ENCODE results near the gene SH3BP4.

SH3BP4 gene

DNA sequence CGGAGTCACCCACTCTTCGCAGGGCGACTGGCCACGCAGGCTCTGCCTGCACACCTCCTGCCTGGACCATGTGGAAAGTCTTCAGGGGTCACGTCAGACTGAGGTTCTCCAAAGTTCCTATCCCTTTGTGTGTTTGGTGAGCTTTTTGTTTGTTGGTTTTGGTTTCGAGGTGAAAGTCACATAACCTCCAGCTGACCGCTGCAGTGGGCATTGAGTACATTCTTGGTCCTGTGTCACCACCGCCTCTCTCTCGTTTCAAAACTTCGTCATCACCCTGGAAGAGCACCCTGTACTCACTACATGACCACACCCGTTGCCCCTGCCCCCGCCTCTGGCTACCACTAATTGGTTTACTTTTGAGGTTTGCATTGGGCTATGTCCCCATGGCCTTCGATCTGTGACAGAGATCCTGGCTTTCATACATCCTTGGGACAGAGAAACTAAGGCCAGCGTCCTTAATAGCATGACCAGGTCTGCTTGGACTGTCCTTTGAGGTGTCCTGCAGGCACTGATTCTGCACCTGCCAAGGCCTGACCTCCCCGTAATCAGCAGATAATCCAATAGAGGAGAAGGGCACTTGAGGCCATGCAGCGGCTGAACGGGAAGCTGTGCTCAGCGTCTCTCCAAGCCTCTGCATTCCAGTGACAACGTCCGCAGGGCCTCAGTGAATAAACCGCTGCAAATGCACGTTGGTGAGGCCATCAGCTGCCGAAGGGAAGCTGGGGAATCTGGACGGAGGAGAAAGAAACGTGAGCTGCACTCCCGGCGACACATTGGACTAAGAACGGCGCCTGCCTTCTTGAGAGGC is 46.8 kb downstream of the SH3BP4 start:
- no peak for DNase-seq (ENCODE audit: low spot score)

DNA sequence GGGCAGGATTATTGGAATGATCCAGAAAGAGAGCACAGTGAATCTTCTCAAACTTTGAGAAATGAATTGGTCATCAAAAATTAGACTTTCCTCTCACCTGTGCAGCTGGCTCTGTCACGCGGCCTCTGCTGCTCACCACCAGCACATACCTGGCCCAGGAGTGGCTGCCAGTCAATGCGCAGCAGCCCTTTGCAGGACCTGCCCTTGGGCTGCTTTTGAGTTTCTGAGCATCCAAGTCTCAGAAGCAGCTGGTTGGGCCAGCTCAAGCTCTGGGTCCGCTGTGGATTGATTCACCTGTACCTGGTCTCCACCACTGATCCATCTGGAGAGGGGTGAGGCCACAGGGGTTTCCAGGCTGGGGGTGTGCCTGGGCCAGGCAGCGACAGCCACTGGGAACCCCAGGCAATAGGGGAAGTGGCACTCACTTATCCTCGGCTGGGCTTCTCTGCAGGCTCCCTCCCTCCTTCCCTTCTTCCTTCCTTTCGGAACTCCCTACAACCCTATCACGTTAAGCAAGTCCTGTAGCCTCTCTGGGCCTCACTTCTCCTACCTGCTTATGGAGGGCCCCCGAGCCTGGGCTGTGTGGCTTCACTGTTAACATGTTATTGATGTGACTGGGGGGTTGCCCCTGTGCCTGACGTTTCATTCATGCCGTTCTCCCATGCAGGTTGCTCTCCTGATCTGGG is 48.1 kb downstream of the SH3BP4 start:
- no peak for DNase-seq (ENCODE audit: low spot score)

DNA sequence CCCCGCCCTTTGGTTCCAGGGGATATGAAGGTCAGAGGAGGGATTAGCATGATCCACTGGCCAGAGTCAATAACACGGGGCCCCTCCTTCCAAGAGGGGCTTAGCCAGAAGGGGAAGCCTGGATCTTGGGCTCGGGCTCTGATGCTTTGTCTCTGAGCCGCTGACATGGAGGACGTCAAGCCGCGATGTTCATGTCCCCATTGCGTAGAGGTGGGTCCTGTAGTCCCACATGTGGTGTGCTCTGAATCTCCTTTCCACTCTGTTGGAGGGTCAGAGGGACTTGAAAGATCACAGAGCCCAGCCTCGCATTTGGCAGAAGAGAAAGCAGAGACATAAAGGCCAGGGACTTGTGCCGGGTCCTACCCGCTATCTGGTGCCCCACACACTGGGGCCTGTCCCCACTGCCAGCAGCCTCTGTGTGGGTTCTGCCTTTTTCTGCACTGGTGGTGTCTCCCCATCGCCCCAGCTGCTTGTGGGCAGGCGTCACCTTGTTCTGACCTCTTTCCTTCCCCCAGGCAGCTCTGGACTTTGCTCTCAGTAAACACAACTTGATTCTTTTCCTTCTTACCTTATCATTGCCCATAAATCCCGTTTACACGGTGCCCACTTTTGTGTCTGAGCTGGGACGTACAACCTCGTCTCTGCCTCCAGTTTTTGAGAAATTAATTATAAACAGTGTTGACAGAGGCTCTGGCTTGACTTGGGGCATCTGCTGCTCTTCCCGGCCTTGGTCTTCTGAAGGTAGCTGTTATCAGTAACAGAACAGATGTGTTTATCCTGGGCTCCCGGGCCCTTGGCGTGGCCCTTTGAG is 48.8 kb downstream of the SH3BP4 start:
- no peak for DNase-seq (ENCODE audit: low spot score)

DNA sequence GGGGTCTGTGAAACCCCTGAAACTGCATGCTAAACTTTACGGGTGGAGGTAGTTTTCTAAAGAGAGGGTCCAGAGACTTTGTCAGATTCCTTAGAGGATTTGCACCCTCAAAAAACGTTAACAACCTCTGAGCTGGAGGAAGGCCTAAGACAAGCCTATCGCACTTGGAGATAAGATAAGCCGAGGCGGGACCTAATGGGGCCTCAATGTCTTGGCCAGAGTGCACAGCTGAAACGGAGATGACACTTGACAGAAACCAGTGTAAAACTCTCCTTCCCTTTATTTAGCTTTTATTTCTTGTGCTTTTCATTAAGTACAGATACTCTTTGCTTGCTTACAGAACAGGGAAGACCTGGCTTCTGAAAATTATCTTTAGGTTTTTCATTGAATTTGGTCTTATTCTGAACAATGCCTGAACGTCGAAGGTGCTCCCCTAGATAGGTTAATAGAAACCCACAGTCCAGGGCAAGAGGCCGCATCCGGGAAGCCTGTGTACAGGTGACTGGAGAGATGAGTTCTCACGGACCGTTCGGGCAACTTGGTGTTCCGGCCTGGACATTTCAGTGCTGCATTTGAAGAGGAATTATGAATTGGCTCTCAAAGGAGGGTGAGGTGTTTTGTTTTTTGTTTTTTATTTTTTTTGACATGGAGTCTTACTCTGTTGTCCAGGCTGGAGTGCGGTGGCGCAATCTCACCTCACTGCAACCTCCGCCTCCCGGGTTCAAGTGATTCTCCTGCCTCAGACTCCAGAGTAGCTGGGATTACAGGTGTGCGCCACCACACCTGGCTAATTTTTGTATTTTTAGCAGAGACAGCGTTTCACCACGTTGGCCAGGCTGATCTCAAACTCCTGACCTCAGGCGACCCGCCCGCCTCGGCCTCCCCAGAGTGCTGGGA is 49.7 kb downstream of the SH3BP4 start:
- DNase-seq (ENCODE audit: low spot score), result no peak

DNA sequence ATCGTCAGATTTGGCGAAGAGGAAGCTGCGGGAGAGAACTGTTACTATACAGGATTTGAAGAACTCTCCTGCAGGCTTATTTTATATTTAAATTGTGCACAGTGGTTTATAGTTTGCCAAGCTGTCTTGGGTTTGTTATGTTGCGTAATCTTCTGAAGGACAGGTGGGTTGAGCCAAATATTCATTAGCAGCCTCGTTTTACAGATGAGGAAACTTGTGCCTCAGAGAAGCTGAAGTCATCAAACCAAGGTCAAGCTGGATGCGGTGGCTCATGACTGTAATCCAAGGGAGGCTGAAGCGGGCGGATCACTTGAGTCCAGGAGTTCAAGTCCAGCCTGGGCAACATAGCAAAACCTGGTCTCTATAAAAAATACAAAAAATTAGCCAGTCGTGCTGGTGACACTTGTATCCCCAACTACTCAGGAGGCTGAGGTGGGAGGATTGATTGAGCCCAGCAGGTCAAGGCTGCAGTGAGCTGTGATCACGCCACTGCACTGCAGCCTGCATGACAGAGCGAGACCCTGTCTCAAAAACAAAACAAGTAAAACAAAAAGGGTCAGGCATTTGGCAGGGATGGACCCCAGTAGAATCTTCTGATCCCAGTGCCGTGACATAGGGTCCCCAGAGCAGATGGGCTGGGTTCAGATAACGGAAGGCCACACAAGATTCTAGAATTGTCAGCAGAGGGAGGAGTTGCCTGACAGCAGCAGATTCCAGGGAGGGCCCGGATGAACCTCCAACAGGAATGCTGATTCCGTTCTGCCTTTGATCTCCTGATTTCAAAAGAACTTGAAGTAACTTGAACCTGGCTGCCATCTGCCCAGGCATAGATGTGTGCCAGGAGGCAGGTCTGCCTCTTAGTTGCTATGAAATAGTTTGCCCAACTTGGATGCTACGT is 50.6 kb downstream of the SH3BP4 start:
- no peak for DNase-seq (ENCODE audit: low spot score)

DNA sequence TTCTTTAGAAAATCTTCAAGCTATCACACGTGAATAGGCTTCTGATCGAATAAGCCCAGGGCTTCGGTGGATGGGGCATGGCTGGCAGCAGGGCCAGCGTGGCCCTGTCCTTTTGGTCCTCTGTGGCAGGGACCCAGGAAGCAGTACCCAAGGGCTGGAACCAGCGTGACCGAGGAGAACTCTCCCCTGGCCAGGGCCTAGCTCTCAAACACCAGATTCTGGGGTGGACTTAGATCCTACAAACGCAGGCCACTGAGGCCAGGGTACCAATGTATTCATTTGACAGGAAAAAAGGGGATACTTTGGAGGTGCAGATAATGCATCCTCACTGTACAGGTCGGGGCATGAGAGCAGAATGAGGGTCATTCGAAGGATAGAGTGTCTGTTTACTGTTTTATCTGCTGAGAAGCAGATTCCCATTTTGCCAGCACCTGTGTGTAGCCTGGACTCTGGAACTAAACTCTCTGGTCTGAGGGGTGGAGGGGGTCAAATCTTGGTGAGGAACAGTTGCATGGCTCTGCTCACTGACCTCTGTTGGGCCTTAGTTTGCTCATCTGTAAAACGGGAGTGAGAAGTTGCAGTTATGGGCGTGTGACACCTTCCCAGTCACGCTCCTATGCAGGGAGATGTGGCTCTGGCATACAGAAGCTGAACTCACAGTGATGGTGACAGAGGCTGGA is 51.4 kb downstream of the SH3BP4 start:
- no peak for DNase-seq (ENCODE audit: low spot score)

DNA sequence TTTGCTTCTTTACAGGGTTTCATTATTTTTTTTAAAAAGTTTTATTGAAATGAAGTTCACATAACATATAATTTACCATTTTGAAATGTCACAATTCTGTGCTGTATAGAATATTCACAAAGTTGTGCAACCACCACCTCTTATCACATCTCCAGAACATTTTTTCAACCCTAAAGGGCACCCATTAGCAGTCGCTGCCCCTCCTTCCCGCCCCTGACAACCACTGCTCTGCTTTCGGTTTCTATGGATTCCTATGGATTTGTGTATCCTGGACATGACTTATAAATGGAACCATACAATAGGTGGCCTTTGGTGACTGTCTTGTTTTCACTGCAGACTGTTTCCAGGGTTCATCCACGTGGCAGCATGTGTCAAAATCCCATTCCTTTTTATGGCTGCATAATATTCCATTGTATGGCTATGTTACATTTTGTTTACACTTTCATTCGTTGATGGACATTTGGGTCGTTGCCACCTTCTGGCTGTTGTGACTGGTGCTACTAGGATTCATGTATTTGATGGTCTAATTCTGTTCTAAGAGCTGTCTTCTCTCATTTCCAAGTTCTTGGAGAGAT is 52.6 kb downstream of the SH3BP4 start:
- DNase-seq (ENCODE audit: low spot score), result no peak

DNA sequence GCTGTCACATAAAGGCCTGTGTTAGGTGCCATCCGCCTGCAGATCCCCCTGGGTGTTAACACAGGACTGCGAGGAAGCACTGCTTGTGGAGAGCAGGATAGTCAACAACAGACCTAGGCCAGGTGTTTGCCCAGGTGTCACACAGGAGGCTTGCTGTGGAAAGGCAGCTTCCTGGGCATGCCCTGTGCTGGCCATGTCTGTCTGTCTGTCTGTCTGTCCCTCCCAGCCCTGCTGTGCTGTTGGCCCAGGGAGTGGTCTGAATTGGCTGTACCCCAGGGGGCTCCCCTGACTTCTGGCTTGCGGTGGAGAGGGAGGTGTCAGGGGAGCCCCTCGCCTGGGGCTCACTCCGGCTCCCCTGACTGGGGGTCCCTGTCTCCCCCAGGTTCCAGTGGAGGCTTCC is 53.2 kb downstream of the SH3BP4 start:
- DNase-seq (ENCODE audit: low spot score), result no peak

DNA sequence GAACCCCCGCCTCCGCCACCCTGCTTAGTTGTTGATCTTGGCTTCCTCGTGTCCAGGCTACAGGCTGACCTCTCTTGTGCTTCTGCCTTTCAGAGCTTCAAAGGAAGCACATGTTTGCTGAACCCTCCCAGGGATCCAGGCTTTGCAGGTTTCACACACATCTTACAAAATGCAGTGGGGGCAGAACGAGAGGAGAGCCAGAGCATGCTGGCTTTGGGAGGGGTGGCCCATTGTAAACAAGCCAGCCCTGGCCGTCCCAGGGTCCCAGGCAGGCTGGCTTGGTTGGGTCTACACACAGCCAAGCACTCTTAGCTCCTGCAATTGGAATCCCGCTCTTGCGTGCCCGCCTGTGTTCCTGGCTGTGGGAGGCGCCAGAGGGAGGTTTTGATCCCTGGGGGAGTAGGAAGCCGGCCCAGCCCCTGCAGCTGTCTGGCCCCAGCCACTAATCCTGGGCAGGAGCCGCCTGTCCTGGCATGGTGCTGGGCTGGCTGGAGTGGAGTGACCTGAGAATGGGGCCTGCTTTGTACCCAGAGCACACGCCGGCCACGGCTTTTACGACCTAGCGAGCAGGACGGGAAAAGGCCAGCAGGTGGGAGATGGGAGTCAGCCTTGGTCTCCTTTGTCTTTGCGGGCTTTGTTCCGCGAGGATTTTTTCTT is 53.9 kb downstream of the SH3BP4 start:
- no peak for DNase-seq (ENCODE audit: low spot score)

DNA sequence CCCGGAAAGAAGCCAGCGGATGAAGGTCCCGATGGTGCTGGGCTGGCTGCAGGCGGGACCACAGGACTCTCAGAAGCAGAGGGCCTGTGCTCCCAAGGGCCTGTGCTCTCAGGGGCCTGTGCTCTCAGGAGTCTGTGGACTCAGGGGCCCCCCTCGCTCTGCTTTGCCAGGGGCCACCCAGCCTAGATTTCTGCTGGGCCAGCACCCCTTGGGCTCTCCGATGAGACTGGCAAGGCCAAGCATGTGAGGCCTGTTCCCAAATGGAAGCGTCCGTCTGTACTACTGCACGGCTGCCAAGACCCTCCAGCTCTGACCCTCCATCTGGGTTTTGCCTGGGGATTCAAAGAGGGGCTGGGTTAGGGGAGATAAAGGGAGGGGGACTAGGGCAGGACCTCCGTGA is 54.6 kb downstream of the SH3BP4 start:
- no peak for DNase-seq (ENCODE audit: low spot score)

DNA sequence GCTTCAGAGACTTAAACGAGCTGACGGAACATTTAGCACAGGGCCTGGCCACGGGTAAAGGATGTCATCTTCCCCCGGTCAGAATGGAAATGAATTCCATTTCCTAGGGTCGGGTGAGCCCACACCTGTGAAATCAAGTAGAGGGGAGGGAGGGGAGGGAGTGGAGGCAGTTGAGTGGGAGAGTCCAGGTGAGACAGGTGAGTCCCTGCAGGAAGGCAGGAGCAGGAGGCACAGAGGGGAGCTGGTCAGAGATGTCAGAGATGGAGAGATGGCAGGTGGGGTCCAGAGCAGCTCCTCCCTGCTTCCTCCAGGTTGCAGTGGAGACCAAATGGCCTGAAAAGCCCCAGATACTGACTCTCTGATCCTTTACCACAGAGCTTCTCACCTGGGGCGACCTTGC is 55.2 kb downstream of the SH3BP4 start:
- no peak for DNase-seq (ENCODE audit: low spot score)

DNA sequence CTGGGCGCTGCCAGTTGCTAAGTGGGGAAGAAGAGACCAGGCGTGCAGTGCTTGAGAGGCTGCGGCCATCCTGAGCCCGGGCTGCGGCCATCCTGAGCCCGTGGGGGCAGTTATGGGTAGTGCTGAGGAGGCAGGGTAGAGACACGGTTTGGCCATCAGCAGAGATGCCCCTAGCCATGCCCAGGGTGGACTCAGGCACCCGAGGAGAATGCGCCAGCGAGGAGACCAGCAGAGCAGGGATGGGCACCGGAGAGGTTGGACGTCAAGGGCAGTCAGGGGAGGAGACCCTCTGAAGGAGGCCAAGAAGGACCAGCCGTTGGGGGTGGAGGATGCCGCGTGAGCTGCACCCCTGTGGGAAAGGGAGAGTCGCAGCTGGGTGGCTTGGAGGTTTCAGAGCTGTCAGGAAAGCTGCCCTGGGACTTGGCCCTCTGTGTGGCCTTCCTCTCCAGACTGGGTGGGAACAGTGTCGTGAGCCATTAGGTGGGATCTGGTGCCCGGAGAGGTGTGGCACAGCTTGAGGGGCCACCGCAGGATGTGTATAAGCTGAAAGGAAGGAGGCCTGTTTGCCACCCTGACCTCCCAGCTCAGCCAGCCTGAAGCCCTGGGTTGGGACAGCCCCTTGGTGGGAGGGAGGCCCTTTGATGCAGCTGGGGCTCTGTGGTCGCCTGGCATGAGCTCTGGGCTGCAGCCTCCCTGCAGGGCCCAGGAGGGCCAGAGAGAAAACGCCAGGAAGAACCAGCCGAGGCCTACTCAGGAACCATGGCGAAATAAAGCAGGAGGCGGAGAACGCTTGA is 56.0 kb downstream of the SH3BP4 start:
- no peak for DNase-seq (ENCODE audit: low spot score)

DNA sequence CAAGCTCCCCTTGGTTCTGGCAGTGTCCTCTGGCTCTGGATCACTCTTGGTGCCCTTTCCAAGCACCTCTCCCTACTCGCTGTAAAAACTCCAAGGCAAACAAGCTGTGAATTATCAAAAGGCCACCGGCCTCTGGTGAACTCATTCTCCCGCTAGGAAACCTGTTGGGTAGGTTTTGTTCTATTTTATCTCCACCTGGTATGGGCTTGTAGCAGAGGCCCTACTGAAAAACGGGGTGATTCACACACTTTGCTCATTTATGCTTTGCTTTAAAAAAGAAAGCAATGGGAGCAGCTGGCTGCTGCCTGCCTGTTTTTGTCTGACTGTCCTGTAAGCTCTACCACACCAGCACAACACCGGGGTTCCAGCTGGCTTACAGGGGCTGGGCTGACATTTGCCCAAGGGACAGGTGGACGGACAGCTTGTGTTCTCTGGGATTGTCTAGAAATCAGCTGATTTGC is 56.8 kb downstream of the SH3BP4 start:
- DNase-seq (ENCODE audit: low spot score), result no peak

DNA sequence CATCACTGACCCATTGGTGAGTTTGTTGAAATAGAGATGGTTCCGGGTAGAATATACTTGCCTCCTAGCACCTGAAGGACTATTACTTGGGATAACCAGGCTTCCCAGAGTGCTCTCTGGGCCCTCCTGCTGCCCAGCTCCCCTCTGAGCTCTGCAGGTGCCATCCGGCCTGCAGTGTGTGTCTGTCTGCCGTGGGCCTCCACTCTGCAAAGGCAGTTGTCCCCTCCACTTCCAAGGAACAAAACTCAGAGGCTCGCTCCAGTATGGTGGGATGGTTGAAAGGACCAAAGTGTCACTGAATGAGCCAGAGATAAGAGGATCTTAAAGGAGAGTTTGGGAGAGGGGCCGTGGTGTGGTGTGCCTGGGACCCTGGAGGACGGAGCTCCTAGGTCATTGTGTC is 57.3 kb downstream of the SH3BP4 start:
- no peak for DNase-seq (ENCODE audit: low spot score)

DNA sequence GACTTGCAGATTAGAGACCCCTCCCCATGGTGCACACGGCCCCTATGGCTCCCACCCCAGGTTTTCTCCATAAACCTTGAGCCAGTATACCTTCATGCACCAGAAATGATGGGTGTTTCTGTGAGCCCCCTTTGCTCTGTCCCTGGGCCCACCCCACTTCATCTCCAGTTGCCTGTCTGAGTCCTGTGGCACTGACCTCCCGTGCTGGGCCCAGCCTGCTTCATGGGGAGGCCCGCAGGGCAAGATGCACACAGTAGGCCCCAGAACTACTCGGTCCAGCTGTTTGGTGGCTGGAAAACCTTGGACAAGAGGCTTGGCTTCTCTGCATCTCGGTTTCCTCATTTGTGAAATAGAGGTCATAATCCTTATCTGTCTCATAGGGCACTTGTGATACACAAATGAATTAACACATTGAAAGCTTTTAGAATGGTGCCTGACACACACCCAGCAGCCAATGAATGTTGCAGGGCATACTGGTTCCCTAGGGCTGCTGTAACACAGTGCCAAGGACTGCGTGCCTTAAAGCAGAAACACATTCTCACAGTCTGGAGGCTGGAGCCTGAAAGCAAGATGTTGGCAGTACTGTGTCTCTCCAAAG is 58.4 kb downstream of the SH3BP4 start:
- DNase-seq (ENCODE audit: low spot score), result no peak

DNA sequence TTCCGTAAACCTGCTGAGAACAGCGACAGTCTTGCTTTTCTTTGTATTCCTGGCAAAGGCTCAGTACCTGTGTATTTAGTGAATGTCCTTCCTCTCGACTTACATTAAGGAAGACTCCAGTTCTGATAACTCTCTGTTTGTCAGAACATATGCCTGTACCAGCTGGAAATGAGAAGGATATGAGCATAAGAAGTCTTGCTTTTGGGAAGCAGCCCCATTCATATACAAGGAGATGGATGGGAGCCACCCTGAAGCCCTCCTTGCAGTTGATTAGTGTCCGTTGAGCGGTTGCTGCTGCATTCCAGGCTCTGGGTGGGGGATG is 59.8 kb downstream of the SH3BP4 start:
- DNase-seq (ENCODE audit: low spot score), result no peak

DNA sequence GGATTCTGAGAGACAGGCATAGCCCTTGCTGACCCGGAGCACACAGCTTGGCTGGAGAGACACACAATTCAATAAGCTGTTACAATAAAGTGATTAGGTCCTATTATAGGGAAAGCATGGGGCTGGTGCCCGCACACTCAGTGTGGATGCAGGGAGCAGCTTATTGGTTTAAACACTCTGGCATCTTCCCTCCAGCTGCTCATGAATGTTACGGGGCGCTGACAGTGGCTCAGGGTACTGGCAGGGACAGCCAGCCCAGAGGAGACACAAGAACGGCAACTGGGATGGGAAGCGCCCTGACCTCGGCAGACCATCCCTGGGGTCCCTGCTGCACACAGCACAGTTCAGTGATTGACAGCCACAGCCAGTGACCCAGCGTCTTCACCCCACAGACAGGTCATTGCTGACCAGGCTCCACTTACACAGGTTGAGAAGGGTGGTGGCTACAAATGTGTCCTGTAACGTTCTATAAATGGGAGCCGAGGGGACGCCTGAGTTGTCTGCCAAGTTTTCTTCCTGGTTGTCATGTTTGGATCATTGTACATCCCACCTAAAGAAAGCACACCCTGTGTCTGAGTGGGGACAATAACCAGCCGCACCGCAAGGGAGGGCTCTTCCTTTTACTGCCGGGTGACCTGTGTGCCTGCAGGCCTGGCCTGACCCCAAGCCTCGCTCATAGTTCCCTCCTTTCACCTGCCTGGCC is 60.3 kb downstream of the SH3BP4 start:
- no peak for DNase-seq (ENCODE audit: low spot score)
